GM19099 (cell line): Measurements from ENCODE around the gene ETHE1.
A peak's percentile ranks its signal among the peaks of the same experiment; 100 is the strongest.

Experiments
- POLR2A ChIP-seq: IDR thresholded peaks from 3 replicates; pipeline ENCODE4 v1.6.1; 2011; ENCODE audit warnings: low read depth; ENCODE audit not compliant: insufficient read length; ENCODE audit errors: extremely low read depth

Gene ETHE1

GRCh38 chr19:43507880-43508279 lies 19.1 kb downstream of the ETHE1 start:
- no peak for TF ChIP-seq POLR2A

DNA sequence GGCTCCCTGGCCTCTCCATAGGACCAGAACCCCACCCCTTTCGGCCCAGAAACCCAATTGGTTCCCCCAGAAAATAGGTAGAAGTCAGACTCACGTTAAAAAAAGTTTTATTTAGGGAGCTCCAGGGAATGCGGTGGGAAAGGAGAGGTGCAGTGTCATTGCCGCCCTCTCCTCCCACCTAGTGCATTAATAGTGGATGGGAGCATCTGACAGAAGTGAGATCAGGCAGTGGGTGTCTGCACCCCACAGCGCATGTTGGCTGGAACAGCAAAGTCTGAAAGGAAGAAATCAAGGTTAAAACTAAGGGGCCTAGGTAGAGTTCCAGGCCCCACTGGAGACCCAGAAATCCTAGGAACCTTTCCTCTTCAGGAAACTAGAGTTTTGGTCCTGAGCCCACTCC lies 20.4 kb downstream of the ETHE1 start:
- TF ChIP-seq POLR2A: no peak

DNA sequence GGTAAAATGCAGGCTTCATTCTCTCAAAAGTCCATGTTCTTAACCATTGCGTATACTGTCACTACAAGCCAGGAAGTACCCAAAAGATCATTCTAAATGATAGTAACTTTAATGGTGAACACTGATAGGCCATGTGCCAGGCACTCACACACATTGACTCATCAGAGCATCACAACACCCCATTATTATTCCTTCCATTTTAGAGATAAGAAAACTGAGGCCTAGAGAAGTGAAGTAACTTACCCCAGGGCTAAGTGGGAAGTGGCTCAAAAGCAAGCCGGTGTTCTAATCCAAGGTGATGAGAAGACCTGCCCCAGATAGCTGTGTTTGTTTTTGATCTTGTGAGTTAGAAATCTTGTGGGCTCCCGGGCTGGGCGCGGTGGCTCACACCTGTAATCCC lies 21.1 kb downstream of the ETHE1 start:
- TF ChIP-seq POLR2A: no peak

DNA sequence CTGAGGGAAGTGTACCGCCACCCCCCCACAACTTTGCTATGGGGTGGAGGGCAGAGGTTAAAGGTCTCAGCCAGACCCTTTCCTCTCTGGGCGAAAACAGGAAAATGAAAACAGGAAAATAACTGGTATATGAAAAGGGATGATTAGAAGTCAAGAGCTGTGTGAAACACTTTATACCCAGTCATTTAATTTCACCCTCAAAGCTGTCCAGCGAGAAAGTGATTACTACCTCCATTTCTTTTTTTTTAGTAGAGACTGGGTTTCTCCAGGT lies 21.9 kb downstream of the ETHE1 start:
- TF ChIP-seq POLR2A: no peak

- no peak for TF ChIP-seq POLR2A
These were observed 22.4 kb downstream of the ETHE1 start, which contains the start of gene PHLDB3 for GRCh38 chr19:43504426-43505185. TSS of gene PHLDB3 (minus strand) at chr19:43504746. CDS start at chr19:43504118, 628 bp downstream.

DNA sequence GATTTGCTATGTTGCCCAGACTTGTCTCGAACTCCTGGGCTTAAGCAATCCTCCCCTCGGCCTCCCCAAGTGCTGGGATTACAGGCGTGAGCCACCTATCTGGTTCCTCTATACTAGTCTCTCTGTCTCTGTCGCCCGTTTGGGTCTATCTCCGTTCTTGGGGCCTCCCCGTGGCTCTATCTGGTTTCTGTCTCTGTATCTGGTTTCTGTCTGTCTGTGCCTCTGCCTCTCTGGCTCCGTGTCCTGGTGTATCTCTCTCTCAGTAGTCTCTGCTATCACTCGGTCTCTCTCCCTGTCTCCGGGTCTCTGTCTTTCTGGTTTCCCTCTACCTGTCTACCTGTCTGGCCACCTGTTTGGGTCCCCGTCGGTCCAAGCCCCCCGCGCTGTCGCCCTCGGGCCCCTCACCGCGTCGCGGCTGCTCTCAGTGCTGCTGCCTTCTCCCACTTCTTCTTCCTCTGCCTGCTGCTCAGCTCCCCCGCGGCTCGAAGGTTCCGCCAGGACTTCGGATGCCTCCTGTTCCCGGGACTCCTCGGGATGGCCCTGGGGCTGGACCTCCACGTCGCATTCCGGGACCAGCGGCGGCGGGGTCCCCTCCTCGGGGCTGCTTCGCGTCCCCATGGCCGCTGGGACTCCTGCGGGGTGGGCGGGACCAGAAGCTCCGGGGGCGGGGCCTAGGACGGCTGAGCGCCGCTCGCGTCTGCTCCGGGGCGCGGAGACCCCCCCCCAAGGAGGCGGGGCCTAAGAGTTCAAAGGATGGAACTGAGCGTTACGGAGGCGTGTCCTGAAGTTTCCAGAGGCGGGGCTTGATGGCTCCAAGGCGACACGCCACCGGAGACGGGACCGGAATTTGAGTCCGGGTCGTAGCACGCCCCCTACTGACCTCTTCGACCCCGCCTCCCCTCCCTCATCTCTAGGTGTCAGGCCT lies 23.2 kb downstream of the ETHE1 start:
- TF ChIP-seq POLR2A: peak; percentile 70

- no peak for TF ChIP-seq POLR2A
These were observed 24.5 kb downstream of the ETHE1 start for GRCh38 chr19:43502419-43502976.

- no peak for TF ChIP-seq POLR2A
These were observed 25.2 kb downstream of the ETHE1 start for GRCh38 chr19:43501661-43502418.

GRCh38 chr19:43499042-43499441 lies 28.0 kb downstream of the ETHE1 start:
- no peak for TF ChIP-seq POLR2A

DNA sequence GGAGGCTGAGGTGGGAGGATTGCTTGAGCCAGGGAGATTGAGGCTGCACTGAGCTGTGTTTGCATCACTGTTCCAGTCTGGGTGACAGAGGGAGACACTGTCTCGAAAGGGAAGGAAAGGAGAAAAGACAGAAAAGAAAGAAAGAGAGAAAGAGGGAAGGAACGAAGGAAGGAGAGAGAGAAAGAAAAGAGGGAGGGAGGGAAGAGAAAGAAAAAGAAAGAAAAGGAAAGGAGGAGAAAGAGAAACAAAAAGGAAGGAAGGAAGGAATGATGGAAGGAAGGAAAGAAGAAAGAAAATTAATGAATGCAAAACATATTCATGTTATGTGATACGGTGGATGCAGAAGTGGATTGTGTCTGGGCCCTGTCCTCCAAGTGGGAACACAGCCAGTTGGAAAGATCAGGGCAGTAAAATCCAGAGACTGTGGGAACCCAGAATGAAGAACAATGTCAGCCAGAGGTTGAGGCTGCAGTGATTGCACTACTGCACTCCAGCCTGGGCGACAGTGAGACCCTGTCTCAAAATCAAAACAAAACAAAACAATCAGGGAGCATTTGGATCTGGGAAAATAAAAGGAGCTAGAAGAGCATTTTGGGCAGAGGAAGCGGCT lies 28.7 kb downstream of the ETHE1 start:
- no peak for TF ChIP-seq POLR2A

GRCh38 chr19:43496960-43497359 lies 30.0 kb downstream of the ETHE1 start:
- no peak for TF ChIP-seq POLR2A

DNA sequence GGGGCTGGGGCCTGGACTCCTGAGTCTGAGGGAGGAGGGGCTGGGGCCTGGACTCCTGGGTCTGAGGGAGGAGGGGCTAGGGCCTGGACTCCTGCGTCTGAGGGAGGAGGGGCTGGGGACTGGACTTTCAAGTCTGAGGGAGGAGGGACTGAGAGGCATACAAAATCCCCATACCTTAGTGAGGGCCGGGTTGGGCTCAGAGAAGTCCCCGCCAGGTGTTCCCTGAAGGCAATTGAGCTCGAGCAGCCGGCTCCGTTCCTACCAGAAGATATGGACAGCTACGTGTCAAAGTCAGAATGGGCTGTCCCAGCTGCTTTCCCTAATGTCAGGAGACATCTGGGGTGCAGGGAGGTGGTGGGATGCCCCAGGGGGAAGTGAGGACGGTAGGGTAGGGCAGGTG lies 31.9 kb downstream of the ETHE1 start:
- TF ChIP-seq POLR2A: no peak

DNA sequence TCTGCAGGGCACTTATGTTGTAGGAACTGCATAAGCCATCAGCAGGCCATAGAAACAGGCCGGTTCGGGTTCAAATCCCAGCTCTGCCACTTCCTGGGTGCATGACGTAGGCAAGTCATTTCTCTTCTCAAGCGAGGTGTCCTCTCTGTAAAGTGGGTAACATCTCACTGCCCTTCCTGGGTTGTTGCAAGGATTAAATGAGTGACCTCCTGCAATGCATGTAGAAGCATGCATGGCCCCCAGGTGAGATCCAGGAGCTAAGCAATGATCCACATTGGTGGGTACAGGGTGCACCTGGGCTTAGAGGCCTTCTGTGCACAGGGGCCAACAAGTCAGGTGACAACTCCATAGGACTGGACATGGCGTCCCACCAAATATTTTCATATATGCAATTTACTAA lies 36.2 kb downstream of the ETHE1 start:
- TF ChIP-seq POLR2A: no peak

DNA sequence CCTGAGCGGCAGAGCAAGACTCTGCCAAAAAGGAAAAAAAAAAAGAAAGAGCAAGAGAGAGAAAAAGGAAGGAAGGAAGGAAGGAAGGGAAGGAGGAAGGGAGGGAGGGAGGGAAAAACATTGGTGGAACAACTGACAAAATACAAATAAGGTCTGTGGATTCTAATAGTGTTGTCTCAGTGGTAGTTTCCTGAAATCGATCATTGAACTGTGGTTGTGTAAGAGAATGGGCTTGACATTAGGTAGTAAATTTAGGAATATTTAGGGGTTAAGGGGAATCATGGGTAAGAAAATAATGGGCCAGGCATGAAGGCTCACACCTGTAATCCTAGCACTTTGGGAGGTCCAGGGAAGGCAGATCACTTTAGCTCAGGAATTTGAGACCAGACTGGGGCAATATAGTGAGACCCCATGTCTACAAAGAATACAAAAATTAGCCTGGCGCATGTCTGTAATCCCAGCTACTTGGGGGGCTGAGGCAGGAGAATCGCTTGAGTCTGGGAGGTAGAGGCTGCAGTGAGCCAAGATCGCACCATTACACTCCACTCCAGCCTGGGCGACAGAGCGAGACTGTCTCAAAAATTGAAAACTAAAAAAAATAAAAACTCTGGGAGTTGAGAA lies 36.9 kb downstream of the ETHE1 start:
- TF ChIP-seq POLR2A: no peak
